Activated CD8-positive, alpha-beta T cell treated with anti-CD3 and anti-CD28 coated beads for 36 hours (primary cell): ENCODE results near the gene BZW1. TPM values are rescaled to one million over a fixed set of nuclear protein-coding genes. Genes with fewer than 3 reads are reported as not detected.

Source experiments
- ATAC-seq: fragments of 200-7000 bp; cut with Tn5 transposase; one replicate; pipeline ENCODE4 v1.10.0; 2021; ENCODE audit warnings: mild to moderate bottlenecking, moderate library complexity
- CTCF ChIA-PET: fragments of 350-600 bp; sonication (Branson Sonifier 250); formaldehyde crosslinking; loops from one replicate; lab custom pipeline; 2021; ENCODE audit warnings: antibody characterized with exemption; lab: Charles Lee
- POLR2A ChIA-PET: fragments of 350-600 bp; sonication (Branson Sonifier 250); formaldehyde crosslinking; loops from one replicate; lab custom pipeline; 2021; ENCODE audit warnings: antibody characterized with exemption; lab: Charles Lee
- DNase-seq: peaks from one replicate; pipeline ENCODE4 v3.0.0-alpha.2; 2020
- H3K27ac Mint-ChIP-seq: one replicate; pipeline ENCODE4 v1.8.0; 2021; ENCODE audit warnings: mild to moderate bottlenecking, mixed read lengths
- H3K27me3 Mint-ChIP-seq: one replicate; pipeline ENCODE4 v1.8.0; 2021; ENCODE audit warnings: mixed read lengths
- H3K36me3 Mint-ChIP-seq: one replicate; pipeline ENCODE4 v1.8.0; 2021; ENCODE audit warnings: low read depth, mixed read lengths
- H3K4me1 Mint-ChIP-seq: one replicate; pipeline ENCODE4 v1.8.0; 2021; ENCODE audit warnings: low read depth, mixed read lengths
- H3K4me3 Mint-ChIP-seq: one replicate; pipeline ENCODE4 v1.8.0; 2021; ENCODE audit warnings: mild to moderate bottlenecking, moderate library complexity, mixed read lengths
- H3K9me3 Mint-ChIP-seq: one replicate; pipeline ENCODE4 v1.8.0; 2021; ENCODE audit warnings: mixed read lengths
- CTCF ChIP-seq: fragments of 200-600 bp; IDR thresholded peaks from one replicate; pipeline ENCODE4 v1.8.0; 2022; ENCODE audit warnings: antibody characterized with exemption, mild to moderate bottlenecking
- intact Hi-C: fragments of 100-400 bp; cut with micrococcal nuclease; formaldehyde crosslinking; loops from one replicate; pipeline ENCODE4 v1.10.0; 2022
- total RNA-seq, 2 experiments: library from RNA; stranded (reverse); gene quantifications; one replicate each; pipeline ENCODE4 v1.2.3, GENCODE V29; 2021

BZW1 gene
- total RNA-seq, 2 experiments from 2014 or later, result 423 to 442 TPM

GRCh38 chr2:200863782-200864175, 52.1 kb downstream of the BZW1 start:
- H3K9me3 Mint-ChIP-seq, result no peaks in the 10 kb centered on the region
- TF ChIP-seq CTCF, result no peak

GRCh38 chr2:200864176-200865034, 52.7 kb downstream of the BZW1 start, which contains the start of gene CLK1:
Gene CLK1, minus strand, starts transcription at chr2:200864658. Its CDS starts 2,796 bp downstream, at chr2:200861862.
- no peak for TF ChIP-seq CTCF
- Mint-ChIP-seq H3K9me3 (no peaks in the 10 kb centered on the region), H3K27ac (peak within 1 kb of the TSS; percentile 97), H3K4me1 (peaks cover 28% of the 10 kb centered on the region), H3K36me3 (peaks cover 50% of the 10 kb centered on the region), H3K4me3 (peak within 1 kb of the TSS; percentile 85), H3K27me3 (peaks cover 2% of the 10 kb centered on the region)
- ChIA-PET POLR2A (interaction anchor here (0.5 to 3.0 kb wide), 44 partner anchors 7 to 1405 kb away, joined by 3 to 54 read pairs (median 5); partner anchors contain the start of genes BZW1, CASP10, CASP8 and NDUFB3), CTCF (interaction anchor here (0.7 to 1.8 kb wide), 7 partner anchors 41 to 368 kb away, joined by 3 to 13 read pairs (median 4); partner anchors contain the start of gene CASP10)
- ATAC-seq (peak; percentile 81), DNase-seq (peak; percentile 98)
- intact Hi-C loops, result loop anchor here (1.0 to 2.0 kb wide), 3 partner anchors 24 to 152 kb away; partner anchors contain the start of genes NIF3L1 and PPIL3

More at GRCh38 chr2:200863782-200864175, 52.1 kb downstream of the BZW1 start:
- Mint-ChIP-seq H3K27ac (peak overlapping the region; percentile 97), H3K27me3 (peaks cover 2% of the 10 kb centered on the region), H3K4me1 (peaks cover 32% of the 10 kb centered on the region), H3K4me3 (peak overlapping the region; percentile 85), H3K36me3 (peaks cover 51% of the 10 kb centered on the region)
- peak; percentile 38 for DNase-seq
- ATAC-seq, result no peak
- CTCF ChIA-PET, result interaction anchor here (0.7 to 1.8 kb wide), 7 partner anchors 42 to 368 kb away, joined by 3 to 13 read pairs (median 4); partner anchors contain the start of gene CASP10
- POLR2A ChIA-PET, result interaction anchor here (0.5 to 3.0 kb wide), 42 partner anchors 8 to 1406 kb away, joined by 3 to 54 read pairs (median 6); partner anchors contain the start of genes BZW1, CASP10, CASP8 and NIF3L1
- intact Hi-C loops, result loop anchor here (1.0 to 2.0 kb wide), 3 partner anchors 25 to 151 kb away; partner anchors contain the start of genes NIF3L1 and PPIL3

- H3K27me3 Mint-ChIP-seq, result peaks cover 2% of the 10 kb centered on the region
- ATAC-seq, result no peak
- intact Hi-C loops, result no loop called here
- POLR2A ChIA-PET, result interaction anchor here (0.9 to 1.2 kb wide), 4 partner anchors 9 to 20 kb away, joined by 3 to 4 read pairs (median 4); partner anchors contain the start of genes NIF3L1 and PPIL3
- DNase-seq, result no peak
- H3K4me1 Mint-ChIP-seq, result peaks cover 21% of the 10 kb centered on the region
- no peak overlapping the region for H3K4me3 Mint-ChIP-seq
- H3K27ac Mint-ChIP-seq, result peak overlapping the region; percentile 3
- no peaks in the 10 kb centered on the region for H3K9me3 Mint-ChIP-seq
- peaks cover 26% of the 10 kb centered on the region for H3K36me3 Mint-ChIP-seq
- CTCF ChIA-PET, result interaction anchor here (0.7 to 1.2 kb wide), 2 partner anchors 9 to 29 kb away, joined by 3 to 4 read pairs; no protein-coding TSS in a partner anchor
- no peak for TF ChIP-seq CTCF
These were observed 57.3 kb downstream of the BZW1 start for GRCh38 chr2:200869014-200869413.

GRCh38 chr2:200871151-200871550, 59.4 kb downstream of the BZW1 start:
- H3K27ac Mint-ChIP-seq, result peak overlapping the region; percentile 80
- peaks cover 15% of the 10 kb centered on the region for H3K4me1 Mint-ChIP-seq
- POLR2A ChIA-PET, result interaction anchor here (0.6 to 1.6 kb wide), 2 partner anchors 18 to 1722 kb away, joined by 3 to 5 read pairs; partner anchors contain the start of genes NIF3L1 and PPIL3
- no peak overlapping the region for H3K4me3 Mint-ChIP-seq
- TF ChIP-seq CTCF, result no peak
- H3K36me3 Mint-ChIP-seq, result peaks cover 41% of the 10 kb centered on the region
- H3K9me3 Mint-ChIP-seq, result no peaks in the 10 kb centered on the region
- DNase-seq (no peak), ATAC-seq (no peak)
- CTCF ChIA-PET, result interaction anchor here (1.2 kb wide), 1 partner anchor 287 kb away, joined by 3 read pairs; no protein-coding TSS in a partner anchor
- H3K27me3 Mint-ChIP-seq, result peaks cover 2% of the 10 kb centered on the region
- intact Hi-C loops, result no loop called here
